GM18867 (cell line): Measurements from ENCODE around the gene TTLL6.
"Not testable (repeated sequence)": the region's sequence is repeated elsewhere in the genome, so short reads cannot be mapped to it uniquely, and the experiment has no call there.

ENCODE experiments used
- ATAC-seq: cut with Tn5 transposase; IDR thresholded peaks from one replicate; pipeline ENCODE4 v1.9.1; 2021; ENCODE audit warnings: mild to moderate bottlenecking, moderate library complexity; ENCODE audit not compliant: unreplicated experiment

Gene TTLL6

DNA sequence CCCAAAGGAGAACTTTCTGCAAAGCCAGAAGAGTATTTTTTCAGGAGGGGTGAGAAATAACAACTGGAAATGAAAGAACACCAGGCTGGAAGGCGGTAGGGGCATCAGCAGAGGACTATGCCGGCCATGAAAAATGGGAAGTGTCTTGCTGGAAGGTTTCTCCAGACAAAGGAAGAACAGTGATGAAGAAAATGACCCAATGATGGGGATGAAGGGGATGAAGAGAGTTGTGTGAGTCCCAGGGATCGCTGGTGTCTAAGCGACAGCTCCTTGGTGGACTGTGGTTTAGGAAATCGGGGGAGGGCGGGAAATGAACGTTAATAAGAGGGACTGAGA is 623 bp downstream of the TTLL6 start:
- ATAC-seq, result no peak

DNA sequence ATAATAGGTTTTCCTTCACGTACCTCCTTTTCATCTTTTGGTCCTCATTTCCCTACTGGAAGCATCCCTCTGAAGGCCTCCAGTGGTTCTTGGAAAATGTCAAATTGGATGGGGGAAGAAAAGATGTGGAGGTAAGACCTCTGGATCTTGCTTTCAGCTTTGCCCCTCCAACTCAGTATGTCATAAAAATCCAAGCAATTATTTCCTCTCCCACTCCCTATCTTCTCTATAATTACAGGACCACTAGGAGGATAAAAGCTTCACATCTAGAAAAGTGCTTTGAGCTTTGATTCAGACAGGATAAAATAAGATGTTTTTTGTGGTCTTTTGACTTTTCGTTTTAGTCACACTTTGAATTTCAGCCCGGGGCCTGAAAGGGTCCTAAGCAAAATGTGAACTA is 1.7 kb downstream of the TTLL6 start:
- ATAC-seq, result no peak

DNA sequence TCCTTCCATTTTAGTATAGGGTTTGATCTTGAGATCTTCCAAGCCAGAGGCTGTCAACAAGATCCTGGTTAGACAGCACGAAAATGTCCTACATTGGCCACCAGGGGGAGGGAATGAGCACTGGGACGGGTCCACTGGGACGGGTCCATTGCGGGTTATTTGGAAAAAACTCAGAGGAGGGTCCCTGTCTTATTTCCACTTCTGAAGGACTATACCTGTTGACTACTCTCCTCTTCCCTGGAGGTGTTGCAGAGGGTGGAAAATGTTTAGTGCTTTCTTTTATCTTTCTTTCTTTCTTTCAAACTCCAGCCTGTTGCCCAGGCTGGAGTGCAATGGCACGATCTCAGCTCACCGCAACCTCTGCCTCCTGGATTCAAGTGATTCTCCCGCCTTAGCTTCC is 2.5 kb downstream of the TTLL6 start:
- ATAC-seq, result no peak

DNA sequence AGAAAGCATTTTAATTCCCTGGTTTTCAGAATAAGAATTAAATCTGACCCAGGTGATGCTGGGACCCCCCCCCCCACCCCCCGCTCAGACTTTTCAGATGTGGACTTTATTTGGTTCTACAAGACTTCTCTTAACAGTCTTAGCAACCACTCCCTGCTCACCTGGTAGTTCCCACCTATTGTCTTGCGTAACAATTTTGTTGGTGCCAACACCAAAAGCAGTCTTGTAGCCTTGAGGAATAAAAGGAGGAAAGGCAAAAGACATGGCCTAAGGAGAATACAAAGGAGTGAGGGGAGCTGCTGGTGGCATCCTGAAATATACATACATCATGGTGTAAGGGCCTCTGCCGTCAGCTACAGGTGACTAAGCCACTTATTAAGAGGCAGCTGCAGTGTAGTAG is 5.0 kb downstream of the TTLL6 start:
- no peak for ATAC-seq

DNA sequence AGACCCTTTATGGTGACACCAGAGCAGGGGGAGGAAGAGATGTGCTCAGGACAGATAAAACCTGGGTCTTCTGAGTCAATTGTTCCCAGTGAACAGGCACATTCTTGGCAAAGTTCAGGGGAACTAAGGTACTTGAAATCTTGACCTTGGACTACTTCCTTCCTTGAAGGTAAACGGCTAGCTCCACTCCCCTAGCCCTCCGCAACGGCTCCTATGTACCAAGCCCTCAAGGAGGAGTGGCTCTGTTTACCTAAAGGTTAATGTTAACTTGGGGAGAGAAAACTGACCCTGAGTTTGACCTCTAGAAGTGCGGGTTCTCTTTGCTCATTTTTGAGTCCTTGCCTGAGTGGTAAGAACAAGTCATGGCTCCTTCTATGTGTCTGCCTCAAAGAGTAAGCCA is 7.8 kb downstream of the TTLL6 start:
- ATAC-seq, result no peak

DNA sequence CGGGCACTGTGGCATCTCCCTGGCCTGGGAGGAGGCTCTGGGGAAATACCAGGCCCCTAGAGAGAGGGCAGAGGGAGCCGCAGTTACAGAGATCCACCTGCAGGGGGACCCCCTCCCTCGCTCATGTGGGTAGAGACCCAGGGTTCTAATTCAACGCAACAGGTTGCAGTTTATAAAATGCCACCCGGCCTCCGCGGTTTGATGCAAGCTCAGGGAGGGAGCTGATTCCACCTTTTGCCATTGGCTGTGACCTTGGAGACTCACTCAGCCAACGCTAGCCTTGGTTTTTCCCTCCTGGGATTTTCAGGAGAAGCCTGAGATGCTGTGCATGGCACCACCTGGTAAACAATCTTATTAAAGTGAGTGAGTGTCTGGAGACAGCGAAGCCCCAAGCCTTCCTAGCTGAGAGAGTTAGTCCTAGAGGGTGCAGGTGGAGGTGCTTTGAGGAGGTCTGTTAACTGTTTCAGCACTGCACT is 12.1 kb downstream of the TTLL6 start:
- ATAC-seq, result no peak

DNA sequence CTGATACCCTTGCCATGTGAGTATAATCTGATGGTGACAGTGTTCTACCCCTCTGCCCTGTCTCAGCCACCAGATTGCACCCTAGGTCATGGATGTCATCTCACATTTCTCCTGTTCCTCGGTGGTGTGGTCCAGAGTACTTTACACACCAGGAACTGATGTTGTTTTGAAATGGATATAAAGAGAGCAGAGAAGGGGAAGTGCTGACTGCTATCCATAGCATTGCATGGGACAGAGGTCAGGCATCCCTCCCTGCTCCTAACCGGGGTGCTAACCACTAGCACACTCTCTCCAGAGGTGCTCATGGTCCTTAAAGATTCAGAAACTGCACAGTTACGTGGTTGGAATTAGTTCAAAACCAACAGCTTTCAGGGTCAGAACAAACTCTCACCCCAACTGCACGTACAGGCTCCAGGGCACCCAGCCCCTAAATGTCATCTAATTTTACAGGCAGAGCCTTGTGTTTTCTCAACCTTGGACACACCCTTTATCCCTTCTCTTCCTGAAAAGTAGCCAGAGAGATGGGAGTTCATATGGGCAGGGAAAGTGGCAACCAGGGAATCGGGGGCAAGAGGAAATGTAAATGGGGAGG is 16.3 kb downstream of the TTLL6 start:
- no peak for ATAC-seq

DNA sequence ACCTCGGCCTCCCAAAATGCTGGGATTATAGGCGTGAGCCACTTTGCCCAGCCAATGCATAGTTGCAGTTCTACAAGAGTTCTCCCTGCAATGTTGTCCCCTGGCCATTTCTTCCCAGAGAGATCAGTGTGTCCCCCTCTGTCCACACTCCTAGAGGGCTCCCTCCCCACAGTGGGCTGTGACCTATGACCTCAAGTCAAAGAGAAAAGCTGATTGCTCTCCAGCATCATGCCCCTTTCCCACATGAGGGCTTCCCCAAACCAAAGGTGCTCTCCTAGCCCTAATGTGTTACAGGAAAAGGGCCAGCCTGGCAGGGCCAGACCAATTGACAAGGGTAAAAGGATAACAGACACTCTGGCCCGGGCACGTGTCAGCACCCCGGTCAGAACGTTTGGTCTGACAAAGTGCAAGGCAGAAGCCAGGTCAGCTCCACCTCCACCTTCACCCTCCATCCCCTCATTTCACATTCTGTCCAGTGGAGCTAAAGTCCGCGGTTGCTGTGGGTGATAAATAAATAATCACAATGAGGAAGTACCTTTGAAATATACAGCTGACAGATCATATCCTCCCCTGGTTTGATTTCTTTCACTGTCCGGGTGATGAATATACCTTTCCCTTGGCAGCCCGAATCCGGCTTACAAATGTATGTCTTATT is 17.8 kb downstream of the TTLL6 start:
- ATAC-seq, result no peak

DNA sequence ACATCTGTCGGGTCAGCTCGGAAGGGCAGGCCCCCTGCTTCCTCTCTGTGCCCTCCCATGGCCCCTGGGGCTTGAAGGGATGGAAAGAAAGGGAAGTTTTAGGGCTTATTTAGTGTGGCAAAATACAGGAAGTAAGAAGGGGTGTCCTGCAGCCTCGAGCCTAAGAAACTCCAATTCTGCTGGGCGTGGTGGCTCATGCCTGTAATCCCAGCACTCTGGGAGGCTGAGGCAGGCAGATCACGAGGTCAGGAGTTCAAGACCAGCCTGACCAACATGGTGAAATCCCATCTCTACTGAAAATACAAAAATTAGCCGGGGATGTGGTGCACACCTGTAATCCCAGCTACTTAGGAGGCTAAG is 20.9 kb downstream of the TTLL6 start:
- ATAC-seq, result not testable (repeated sequence)

DNA sequence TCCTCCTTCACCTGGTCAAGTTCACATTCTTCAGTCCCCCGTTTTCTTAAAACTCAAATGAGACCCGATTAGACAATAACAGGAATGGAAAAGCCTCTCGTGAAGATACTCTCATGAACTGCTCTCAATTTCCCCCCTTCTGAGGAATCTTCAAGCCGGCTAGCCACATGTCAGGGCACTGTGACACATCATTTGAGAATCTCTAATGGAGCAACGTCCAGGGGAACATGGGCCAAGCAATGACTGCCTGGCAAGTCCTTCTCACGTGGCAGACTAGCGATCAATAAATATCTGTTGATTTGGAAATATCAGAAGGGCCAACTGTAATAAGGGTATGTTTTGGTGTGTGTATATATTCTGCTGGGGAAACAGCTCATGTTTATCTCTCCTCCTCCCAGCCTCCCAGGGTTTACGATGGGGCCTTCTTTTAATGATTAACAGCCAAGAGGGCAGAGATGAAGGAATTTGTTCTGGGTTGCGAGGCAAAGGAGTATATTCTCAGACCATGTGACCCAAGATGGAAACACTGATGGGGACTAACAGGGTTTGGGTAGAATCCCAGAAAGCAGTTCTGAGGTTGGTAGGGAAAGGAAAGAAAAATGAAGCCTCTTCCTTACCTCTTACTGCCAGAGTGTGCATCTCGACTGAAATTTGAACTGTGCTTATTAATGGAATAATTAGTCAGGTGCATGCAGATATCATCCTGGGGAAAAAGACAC is 21.4 kb downstream of the TTLL6 start:
- no peak for ATAC-seq

DNA sequence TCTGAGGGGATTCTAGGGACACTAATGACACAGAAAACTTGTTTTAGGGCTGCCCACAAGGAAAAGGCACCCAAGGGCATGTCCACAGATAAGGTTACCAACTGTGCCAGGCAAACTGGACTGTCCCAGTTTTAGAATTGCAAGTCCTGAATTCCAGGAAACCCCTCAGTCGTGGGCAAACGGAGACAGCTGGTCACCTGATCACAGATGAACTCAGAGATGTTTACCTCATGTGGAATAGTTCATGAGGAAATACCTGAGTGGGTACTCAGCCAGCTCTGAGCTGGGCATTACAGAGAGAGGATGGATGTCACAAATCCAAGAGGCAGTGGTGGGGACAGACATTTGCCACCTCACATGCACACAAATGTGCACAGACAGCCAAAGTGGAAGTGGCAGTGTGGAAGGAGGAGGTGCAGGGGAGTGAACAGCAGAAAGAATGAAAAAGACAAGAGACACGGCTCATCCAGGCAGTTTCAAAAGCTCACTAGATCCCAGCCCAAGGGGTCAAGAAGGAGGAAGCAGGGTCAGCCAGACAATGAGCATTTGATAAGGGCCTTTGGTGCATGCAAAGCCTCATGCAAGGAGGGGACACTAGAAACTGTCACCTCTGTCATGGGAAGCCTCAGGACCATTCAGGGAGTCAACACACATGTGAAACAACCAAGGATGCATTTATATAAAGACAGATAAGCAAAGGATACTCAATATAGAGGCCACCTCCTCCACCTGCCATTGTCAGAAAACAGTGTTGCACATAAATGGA is 24.8 kb downstream of the TTLL6 start:
- ATAC-seq, result no peak

DNA sequence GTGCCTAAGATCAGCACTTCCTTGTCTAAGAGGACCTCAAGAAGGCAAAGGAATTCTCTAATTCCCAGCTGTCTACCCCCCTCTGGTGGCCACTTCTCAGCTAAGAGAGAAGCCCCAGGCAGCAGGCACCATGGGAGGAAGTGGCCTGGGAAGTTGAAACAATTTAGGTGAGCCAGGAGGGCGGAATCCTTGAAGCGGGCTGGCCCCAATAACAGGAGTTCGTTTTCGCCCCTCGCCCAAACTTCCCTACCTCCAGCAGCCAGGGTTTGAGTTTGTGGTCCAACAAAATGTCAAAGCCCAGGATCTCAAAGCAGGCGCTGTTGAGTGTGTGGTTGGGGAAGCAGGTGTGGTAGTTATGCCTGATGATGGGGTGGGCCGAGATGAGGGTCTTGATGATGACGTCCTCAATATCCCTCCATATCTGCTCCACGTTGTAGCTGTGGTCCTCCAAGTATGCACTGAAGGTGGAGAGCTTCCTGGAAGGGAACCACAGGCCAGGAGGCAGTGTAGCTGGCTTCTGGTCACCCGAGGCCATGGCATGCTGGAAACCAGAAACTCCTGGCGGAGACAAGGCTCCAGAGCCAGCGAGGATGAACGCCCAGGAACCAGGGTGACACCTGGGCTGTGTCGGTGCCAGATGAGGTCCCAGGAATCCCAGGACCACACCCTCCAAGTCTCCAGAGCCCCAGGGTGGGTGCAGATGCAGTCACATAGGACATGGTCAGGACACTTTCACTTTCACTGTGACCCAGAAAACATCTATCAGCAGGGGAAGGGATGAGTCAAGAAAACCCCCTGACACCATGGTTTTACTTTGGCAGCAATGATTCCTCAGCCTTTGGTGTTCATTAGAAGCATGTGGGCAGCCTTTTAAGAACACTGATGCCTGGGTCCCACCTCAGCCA is 25.6 kb downstream of the TTLL6 start:
- ATAC-seq, result no peak

DNA sequence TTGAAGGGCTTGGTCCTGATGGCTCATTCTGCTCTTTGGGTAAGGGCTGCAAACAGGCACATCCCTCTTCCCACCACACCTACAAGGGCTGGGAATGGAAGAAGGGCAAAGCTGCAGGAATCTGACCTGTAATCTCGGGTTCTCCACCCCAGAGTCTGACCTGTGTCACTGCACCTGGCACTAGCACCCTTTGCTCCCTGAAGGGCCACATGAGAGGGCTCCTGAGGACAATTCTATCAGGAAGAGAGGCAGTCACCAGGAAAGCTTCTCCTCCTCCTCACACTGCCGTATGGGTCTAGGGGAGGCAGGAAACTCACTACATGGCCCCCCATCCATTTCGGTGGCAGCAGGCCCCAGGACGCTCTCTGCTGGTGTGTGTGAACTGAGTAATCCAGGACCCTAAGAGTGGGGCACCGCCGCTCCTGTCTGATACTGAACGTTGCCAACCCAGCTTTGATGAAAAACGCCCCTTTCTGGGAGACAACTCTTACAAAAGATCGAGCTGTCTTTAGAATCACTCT is 26.4 kb downstream of the TTLL6 start:
- no peak for ATAC-seq

DNA sequence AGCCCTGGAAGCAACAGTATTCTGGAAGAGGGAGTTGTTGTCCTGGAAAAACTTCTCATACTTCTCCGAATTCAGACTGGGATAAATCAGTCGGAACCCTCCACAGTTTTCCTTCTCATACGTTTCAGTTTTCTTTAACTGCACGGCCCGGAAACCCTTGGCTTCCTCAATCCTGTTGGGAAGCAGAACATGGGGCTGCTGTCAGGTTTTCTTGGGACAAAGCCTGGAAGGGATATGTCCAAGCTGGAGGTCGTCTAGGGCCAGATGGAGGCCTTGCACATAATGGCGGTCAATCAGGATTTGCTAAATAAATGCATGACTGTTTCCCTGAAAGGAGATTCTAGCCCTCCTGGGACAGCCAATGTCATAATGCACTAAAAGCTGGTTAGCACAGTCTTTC is 29.2 kb downstream of the TTLL6 start:
- no peak for ATAC-seq

DNA sequence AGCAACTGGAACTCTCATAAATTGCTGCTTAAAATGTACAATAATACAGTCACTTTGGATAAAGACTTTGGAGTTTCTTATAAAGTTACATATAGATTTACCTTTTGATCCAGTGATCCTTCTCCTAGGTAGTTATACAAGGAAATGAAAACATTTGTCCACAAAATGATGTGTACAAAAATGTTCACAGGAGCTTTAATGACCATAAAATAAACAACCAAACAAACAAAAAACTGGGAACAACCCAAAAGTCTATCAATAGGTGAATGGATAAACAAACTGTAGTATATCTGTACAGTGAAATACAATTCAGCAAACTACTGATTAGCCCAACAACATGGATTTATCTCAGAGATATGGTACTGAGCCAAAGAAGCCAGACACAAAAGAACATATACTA is 37.6 kb downstream of the TTLL6 start:
- no peak for ATAC-seq

DNA sequence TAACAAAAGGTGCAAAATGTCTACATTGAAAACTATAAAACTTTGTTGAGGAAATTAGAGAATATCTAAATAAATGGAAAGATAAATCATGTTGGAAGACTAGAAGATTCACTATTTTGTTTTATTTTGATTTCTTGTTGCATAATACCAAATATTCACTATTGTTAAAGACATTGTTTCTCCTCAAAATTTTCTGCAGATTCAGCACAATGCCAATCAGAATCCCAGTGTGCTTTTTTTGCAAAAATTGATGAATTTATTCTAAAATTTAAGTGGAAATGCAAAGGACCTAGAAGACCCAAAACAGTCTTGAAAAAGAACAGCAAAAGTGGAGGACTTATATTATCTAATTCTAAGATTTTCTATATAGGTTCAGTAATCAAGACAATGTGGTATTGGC is 40.4 kb downstream of the TTLL6 start:
- ATAC-seq, result no peak

DNA sequence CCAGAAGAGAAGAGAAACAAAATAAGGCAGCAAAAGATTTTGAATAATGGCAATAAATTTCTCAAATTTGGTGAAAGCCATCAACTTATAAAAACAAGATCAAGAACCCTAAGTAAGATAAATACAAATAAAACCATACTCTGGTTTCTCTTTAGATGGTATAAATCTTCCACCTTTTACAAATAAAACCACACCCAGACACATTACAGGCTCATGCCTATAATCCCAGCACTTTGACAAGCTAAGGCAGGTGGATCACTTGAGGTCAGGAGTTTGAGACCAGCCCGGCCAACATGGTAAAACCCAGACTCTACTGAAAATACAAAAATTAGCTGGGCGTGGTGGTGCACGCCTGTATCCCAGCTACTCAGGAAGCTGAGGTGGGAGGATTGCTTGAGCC is 43.8 kb downstream of the TTLL6 start:
- ATAC-seq, result no peak

DNA sequence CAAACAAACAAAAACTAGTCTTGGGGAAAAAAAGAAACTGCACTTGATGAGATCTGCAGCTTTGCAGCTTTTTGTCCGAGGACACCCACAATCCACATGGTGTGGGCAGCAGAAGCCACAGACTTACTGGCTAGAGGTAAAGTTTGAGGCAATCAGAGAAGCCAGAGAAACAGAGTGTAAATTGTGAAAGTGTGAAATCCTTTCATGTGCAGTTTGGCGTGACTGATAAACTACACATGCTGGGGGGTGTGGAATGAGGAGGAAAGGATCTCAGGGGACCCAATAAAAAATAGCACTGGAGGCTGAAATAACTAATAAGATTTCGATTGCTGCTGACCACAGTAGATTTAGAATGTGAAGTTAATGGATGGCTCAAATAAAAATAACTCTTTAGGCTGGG is 46.1 kb downstream of the TTLL6 start:
- ATAC-seq, result no peak

DNA sequence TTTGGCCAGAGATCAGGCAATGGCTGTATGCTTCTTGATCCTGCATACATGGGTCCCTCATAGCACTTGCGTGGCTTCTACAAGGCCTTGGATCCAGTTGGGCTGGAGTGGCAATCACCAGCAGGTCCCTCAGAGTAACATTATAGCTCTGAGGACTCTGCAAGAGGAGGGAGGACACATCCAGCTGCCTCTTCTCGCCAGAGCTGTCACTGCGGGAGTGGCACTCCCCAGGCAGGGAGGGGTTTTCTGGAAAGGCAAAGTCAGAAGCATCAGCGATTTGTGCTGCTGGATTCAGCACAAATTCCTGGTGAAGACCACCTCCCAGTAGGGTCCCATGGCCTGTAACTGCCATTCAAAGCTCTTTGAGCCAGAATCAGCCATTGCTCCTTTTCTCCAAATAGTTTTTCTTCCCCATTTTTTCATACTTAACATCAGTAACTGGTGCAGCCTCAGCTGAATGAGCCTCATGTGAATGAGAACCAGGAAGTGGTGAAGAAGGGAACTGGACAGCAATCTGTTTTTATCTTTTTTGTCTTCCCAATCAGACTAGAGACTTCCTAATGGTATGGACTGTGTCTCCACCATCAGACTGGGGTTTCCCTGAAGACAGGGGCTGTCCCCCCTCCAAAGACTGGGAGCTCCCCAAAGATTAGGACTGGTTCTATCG is 47.9 kb downstream of the TTLL6 start:
- ATAC-seq, result no peak

DNA sequence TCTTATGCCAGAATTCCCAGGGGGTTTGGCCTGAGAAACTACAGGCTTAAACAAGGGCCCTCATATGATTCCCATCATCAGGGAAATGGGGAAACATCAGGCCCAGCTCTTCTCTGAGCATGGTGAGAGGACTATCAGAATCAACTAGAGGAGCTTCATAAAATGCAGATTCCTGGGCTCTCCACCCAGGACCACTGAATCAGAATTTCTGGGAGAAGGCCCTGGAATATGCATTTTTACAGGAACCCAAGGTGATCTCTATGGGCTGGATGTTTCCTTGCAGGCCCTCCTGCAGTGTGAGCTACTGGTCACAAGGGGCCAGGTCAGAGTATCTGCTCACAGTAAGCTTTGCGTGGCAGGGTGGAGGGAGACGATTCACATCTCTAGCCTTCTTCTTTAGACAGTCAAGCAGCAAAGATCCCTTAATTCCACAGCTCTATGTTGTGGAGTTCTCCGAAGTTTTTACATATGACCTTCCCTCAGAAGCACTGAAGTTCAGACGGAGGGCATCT is 49.7 kb downstream of the TTLL6 start:
- no peak for ATAC-seq
